H9 (cell line): ENCODE data around the gene BMPR2. TPM values are rescaled to one million over a fixed set of nuclear protein-coding genes. Genes with fewer than 3 reads are reported as not detected.
"Not testable (repeated sequence)": the region's sequence is repeated elsewhere in the genome, so short reads cannot be mapped to it uniquely, and the experiment has no call there.

Experiments
- DNase-seq: peaks from one replicate; pipeline ENCODE4 v3.0.0-alpha.2; 2017
- H2AFZ ChIP-seq: one replicate; pipeline ENCODE4 v1.6.1; 2013; ENCODE audit warnings: mild to moderate bottlenecking, low read length, control low read depth, moderate library complexity
- H2AK5ac ChIP-seq: 2 replicates; pipeline ENCODE4 v1.6.1; 2013; ENCODE audit warnings: low read length, control low read depth, mixed read lengths; ENCODE audit not compliant: insufficient read length
- H2BK120ac ChIP-seq: one replicate; pipeline ENCODE4 v1.6.1; 2013; ENCODE audit warnings: low read depth, mild to moderate bottlenecking, low read length, control low read depth, inconsistent platforms; ENCODE audit not compliant: poor library complexity, severe bottlenecking
- H2BK12ac ChIP-seq: 2 replicates; pipeline ENCODE4 v1.6.1; 2013; ENCODE audit warnings: low read length, control low read depth, mixed read lengths, low read depth; ENCODE audit not compliant: insufficient read length
- H2BK15ac ChIP-seq: 2 replicates; pipeline ENCODE4 v1.6.1; 2013; ENCODE audit warnings: low read depth, low read length, control low read depth
- H2BK20ac ChIP-seq: one replicate; pipeline ENCODE4 v1.6.1; 2013; ENCODE audit warnings: low read depth, mild to moderate bottlenecking, low read length, control low read depth, inconsistent platforms; ENCODE audit not compliant: poor library complexity, severe bottlenecking
- H2BK5ac ChIP-seq: 2 replicates; pipeline ENCODE4 v1.6.1; 2013; ENCODE audit warnings: low read length, control low read depth, mixed read lengths; ENCODE audit not compliant: insufficient read length
- H3K14ac ChIP-seq: 2 replicates; pipeline ENCODE4 v1.6.1; 2013; ENCODE audit warnings: low read length, control low read depth; ENCODE audit not compliant: insufficient read depth
- H3K18ac ChIP-seq: 2 replicates; pipeline ENCODE4 v1.6.1; 2013; ENCODE audit warnings: low read depth, mild to moderate bottlenecking, mixed read lengths, low read length, control low read depth; ENCODE audit not compliant: insufficient read length
- H3K23ac ChIP-seq: 2 replicates; pipeline ENCODE4 v1.6.1; 2013; ENCODE audit warnings: low read length, control low read depth, mixed read lengths, low read depth; ENCODE audit not compliant: insufficient read length
- H3K23me2 ChIP-seq: 2 replicates; pipeline ENCODE4 v1.6.1; 2013; ENCODE audit warnings: low read depth, mild to moderate bottlenecking, mixed read lengths, low read length, control low read depth; ENCODE audit not compliant: insufficient read length, poor library complexity, severe bottlenecking
- H3K27ac ChIP-seq: 2 replicates; pipeline ENCODE4 v1.5.1; 2013; ENCODE audit warnings: low read length, control low read depth, mixed read lengths, low read depth; ENCODE audit not compliant: insufficient read length
- H3K27me3 ChIP-seq: 2 replicates; pipeline ENCODE4 v1.6.1; 2013; ENCODE audit warnings: low read length, control low read depth, inconsistent platforms; ENCODE audit not compliant: insufficient read depth
- H3K4ac ChIP-seq: 2 replicates; pipeline ENCODE4 v1.6.1; 2013; ENCODE audit warnings: low read depth, mild to moderate bottlenecking, control low read depth, inconsistent platforms, low read length, moderate library complexity
- H3K4me1 ChIP-seq: 2 replicates; pipeline ENCODE4 v1.6.1; 2013; ENCODE audit warnings: low read length, control low read depth, inconsistent platforms; ENCODE audit not compliant: insufficient read depth
- H3K4me2 ChIP-seq: 2 replicates; pipeline ENCODE4 v1.6.1; 2013; ENCODE audit warnings: low read length, control low read depth, mixed read lengths; ENCODE audit not compliant: insufficient read length, insufficient read depth
- H3K56ac ChIP-seq: 2 replicates; pipeline ENCODE4 v1.6.1; 2013; ENCODE audit warnings: low read depth, mild to moderate bottlenecking, mixed read lengths, low read length, control low read depth; ENCODE audit not compliant: insufficient read length
- H3K79me1 ChIP-seq: 2 replicates; pipeline ENCODE4 v1.6.1; 2013; ENCODE audit warnings: low read depth, mild to moderate bottlenecking, moderate library complexity, low read length, control low read depth, inconsistent platforms; ENCODE audit not compliant: insufficient read depth, poor library complexity, severe bottlenecking
- H3K79me2 ChIP-seq: 2 replicates; pipeline ENCODE4 v1.6.1; 2013; ENCODE audit warnings: low read length, control low read depth, inconsistent platforms; ENCODE audit not compliant: insufficient read depth
- H3K9ac ChIP-seq: 2 replicates; pipeline ENCODE4 v1.6.1; 2013; ENCODE audit warnings: low read length, control low read depth, mixed read lengths; ENCODE audit not compliant: insufficient read length; ENCODE audit errors: extremely low read depth
- H3K9me3 ChIP-seq: one replicate; pipeline ENCODE4 v1.6.1; 2013; ENCODE audit warnings: low read depth, low read length, inconsistent platforms; ENCODE audit not compliant: control insufficient read depth
- H3T11ph ChIP-seq: one replicate; pipeline ENCODE4 v1.6.1; 2013; ENCODE audit warnings: mild to moderate bottlenecking, low read length, control low read depth, inconsistent platforms
- H4K20me1 ChIP-seq: one replicate; pipeline ENCODE4 v1.6.1; 2013; ENCODE audit not compliant: control insufficient read depth, insufficient read length, insufficient read depth
- H4K5ac ChIP-seq: 2 replicates; pipeline ENCODE4 v1.6.1; 2013; ENCODE audit warnings: low read depth, mild to moderate bottlenecking, mixed read lengths, low read length, control low read depth; ENCODE audit not compliant: insufficient read length
- H4K8ac ChIP-seq: replicated peaks from 2 replicates; pipeline ENCODE4 v1.6.1; 2013; ENCODE audit warnings: low read length, control low read depth, mixed read lengths, low read depth; ENCODE audit not compliant: insufficient read length
- H4K91ac ChIP-seq: 2 replicates; pipeline ENCODE4 v1.6.1; 2013; ENCODE audit warnings: low read depth, mild to moderate bottlenecking, moderate library complexity, mixed read lengths, low read length, control low read depth; ENCODE audit not compliant: insufficient read length
- H3K27ac Mint-ChIP-seq, 3 experiments: 2 replicates in 2 of 3; 3 replicates in 1 of 3; pipeline ENCODE4 v1.8.0; 2020 to 2021; ENCODE audit warnings: mixed read lengths in 3 of 3, mild to moderate bottlenecking in 1 of 3, moderate library complexity in 1 of 3
- H3K27me3 Mint-ChIP-seq: 2 replicates; pipeline ENCODE4 v1.8.0; 2021; ENCODE audit warnings: low read depth, mild to moderate bottlenecking, moderate library complexity, mixed read lengths
- H3K36me3 Mint-ChIP-seq, 3 experiments: 2 replicates in 2 of 3; 3 replicates in 1 of 3; pipeline ENCODE4 v1.8.0; 2020 to 2021; ENCODE audit warnings: low read depth in 3 of 3, mixed read lengths in 3 of 3; ENCODE audit not compliant: insufficient read depth in 1 of 3
- H3K4me1 Mint-ChIP-seq, 2 experiments: 2 replicates each; pipeline ENCODE4 v1.8.0; 2020; ENCODE audit warnings: mixed read lengths in 2 of 2
- H3K4me3 Mint-ChIP-seq, 2 experiments: 2 replicates in 1 of 2; 3 replicates in 1 of 2; pipeline ENCODE4 v1.8.0; 2020 to 2021; ENCODE audit warnings: mild to moderate bottlenecking in 2 of 2, mixed read lengths in 2 of 2, moderate library complexity in 1 of 2
- H3K9me3 Mint-ChIP-seq, 2 experiments: 2 replicates in 1 of 2; 3 replicates in 1 of 2; pipeline ENCODE4 v1.8.0; 2020; ENCODE audit warnings: mild to moderate bottlenecking in 2 of 2, mixed read lengths in 2 of 2, moderate library complexity in 1 of 2
- CTCF ChIP-seq: fragments of 200-600 bp; sonication (generic); conservative IDR thresholded peaks from 3 replicates; pipeline ENCODE4 v1.8.0; 2021; ENCODE audit warnings: antibody characterized with exemption, mild to moderate bottlenecking
- WGBS: extraction: QIAGEN DNeasy Blood & Tissue Kit; methylation state at CpG from one replicate; pipeline ENCODE4 v1.1.7; 2013; ENCODE audit warnings: missing lambda C conversion rate, low lambda C conversion rate, mixed read lengths; ENCODE audit not compliant: insufficient read length; ENCODE audit errors: extremely low coverage; 5-methylcytosine and 5-hydroxymethylcytosine counted together
- total RNA-seq: library from RNA; stranded (reverse); gene quantifications from 2 replicates; pipeline ENCODE4 v1.2.1, GENCODE V29; 2021

BMPR2 gene
- total RNA-seq, 1 experiment from 2014 or later, result 17.3 TPM

DNA sequence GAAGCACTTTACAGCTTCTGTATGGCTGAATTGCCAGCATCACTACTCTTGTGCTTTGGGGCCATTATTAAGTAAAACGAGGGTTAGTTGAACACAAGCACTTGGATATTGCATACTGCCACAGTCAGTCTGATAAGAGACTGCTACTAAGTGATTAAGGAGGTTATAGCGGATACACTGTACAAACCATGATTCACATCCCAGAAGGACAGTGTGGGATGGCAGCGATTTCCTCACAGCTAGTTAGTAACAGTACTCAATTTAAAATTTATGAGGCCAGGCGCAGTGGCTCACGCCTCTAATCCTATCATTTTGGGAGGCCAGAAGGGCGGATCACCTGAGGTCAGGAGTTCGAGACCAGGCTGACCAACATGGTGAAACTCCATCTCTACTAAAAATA is 2.6 kb upstream of the BMPR2 start:
- H3K4me3 Mint-ChIP-seq, result peak overlapping the region; percentile 26 to 67; a peak in 4 of 5 replicates
- Histone ChIP-seq H2BK20ac (no peak overlapping the region), H3K27me3 (no peaks in the 10 kb centered on the region), H4K5ac (no peak overlapping the region), H3K4me2 (peak overlapping the region; percentile 18), H3K9ac (no peak overlapping the region), H3K27ac (no peak overlapping the region), H3K23ac (no peak overlapping the region), H3K23me2 (peaks cover 15% of the 10 kb centered on the region), H3K4ac (no peak overlapping the region), H3T11ph (no peak overlapping the region), H3K79me2 (peaks cover 11% of the 10 kb centered on the region; the same call in 1 of the 2 replicates), H2BK5ac (no peak overlapping the region), H3K79me1 (no peaks in the 10 kb centered on the region), H3K56ac (no peak overlapping the region), H2BK120ac (no peak overlapping the region), H4K8ac (no peak overlapping the region), H4K91ac (no peak overlapping the region), H3K4me1 (no peaks in the 10 kb centered on the region), H4K20me1 (no peaks in the 10 kb centered on the region), H2BK12ac (no peak overlapping the region), H2BK15ac (no peak overlapping the region), H3K14ac (no peak overlapping the region), H3K9me3 (no peaks in the 10 kb centered on the region), H2AK5ac (no peak overlapping the region), H3K18ac (no peak overlapping the region), H2AFZ (no peak overlapping the region)
- H3K36me3 Mint-ChIP-seq, result peaks cover 0 to 3% (median 0%) of the 10 kb centered on the region in 3 experiments; a peak in 1 of 7 replicates
- TF ChIP-seq CTCF, result no peak
- no peaks in the 10 kb centered on the region for H3K9me3 Mint-ChIP-seq
- WGBS, result no CpG with 5 or more reads among the region's 7 CpGs
- no peak overlapping the region for H3K27ac Mint-ChIP-seq
- H3K27me3 Mint-ChIP-seq, result no peaks in the 10 kb centered on the region
- H3K4me1 Mint-ChIP-seq, result peaks cover 29 to 30% of the 10 kb centered on the region in 2 experiments
- DNase-seq, result no peak

GRCh38 chr2:202374383-202374782 is 1.7 kb upstream of the BMPR2 start:
- H2AK5ac ChIP-seq, H3K79me1 ChIP-seq, H2AFZ ChIP-seq, H3K9me3 ChIP-seq, H4K91ac ChIP-seq, H3K27me3 ChIP-seq, H3K9ac ChIP-seq, H3K9me3 Mint-ChIP-seq, H3K4me1 ChIP-seq, H3K23ac ChIP-seq, H3T11ph ChIP-seq, H2BK15ac ChIP-seq, H3K4me2 ChIP-seq, DNase-seq, H4K5ac ChIP-seq, H4K20me1 ChIP-seq, H2BK5ac ChIP-seq, H3K4ac ChIP-seq, H3K18ac ChIP-seq, H2BK12ac ChIP-seq, H3K27ac Mint-ChIP-seq, H3K56ac ChIP-seq, H3K27me3 Mint-ChIP-seq, H3K36me3 Mint-ChIP-seq, H2BK120ac ChIP-seq, H3K27ac ChIP-seq, H4K8ac ChIP-seq, H2BK20ac ChIP-seq, H3K14ac ChIP-seq: not testable (repeated sequence)
- peaks cover 16% of the 10 kb centered on the region; the same call in 1 of the 2 replicates for H3K79me2 ChIP-seq
- H3K4me3 Mint-ChIP-seq, result peak overlapping the region; percentile 99 to 100
- WGBS, result no CpG with 5 or more reads among the region's 22 CpGs
- H3K23me2 ChIP-seq, result peaks cover 18% of the 10 kb centered on the region
- peaks cover 34 to 36% of the 10 kb centered on the region in 2 experiments for H3K4me1 Mint-ChIP-seq
